PC-9 (cell line): ENCODE data around the gene BMI1.

Experiments used
- CTCF ChIP-seq: fragments of 200-600 bp; sonication (generic); conservative IDR thresholded peaks from 2 replicates; pipeline ENCODE4 v1.6.1; 2017; ENCODE audit warnings: mixed run types, antibody characterized with exemption, mild to moderate bottlenecking, moderate library complexity
- EZH2 ChIP-seq: fragments of 200-600 bp; sonication (generic); IDR thresholded peaks from 2 replicates; pipeline ENCODE4 v1.8.0; 2017; ENCODE audit warnings: antibody characterized with exemption, low read depth

- TF ChIP-seq CTCF, result no peak
- no peak for TF ChIP-seq EZH2
Observed at GRCh38 chr10:22363305-22363704, 42.4 kb downstream of the BMI1 start.
